Caco-2 (cell line): ENCODE data around the gene PSG6. TPM values are rescaled to one million over a fixed set of nuclear protein-coding genes. Genes with fewer than 3 reads are reported as not detected.
A peak's percentile ranks its signal among the peaks of the same experiment; 100 is the strongest.
"Not testable (repeated sequence)": the region's sequence is repeated elsewhere in the genome, so short reads cannot be mapped to it uniquely, and the experiment has no call there.

Source experiments
- BruUV-seq: library from RNA; stranded (reverse); fragments of 400-500 nt; replicated peaks from 2 replicates; lab custom pipeline; 2021; lab: Mats Ljungman, UMichigan
- CTCF ChIA-PET: fragments of 300-600 bp; sonication (Branson Sonifier 250); formaldehyde crosslinking; loops from one replicate; lab custom pipeline; 2022; ENCODE audit warnings: antibody characterized with exemption; lab: Charles Lee
- POLR2A ChIA-PET: fragments of 300-600 bp; sonication (Branson Sonifier 250); formaldehyde crosslinking; loops from one replicate; lab custom pipeline; 2022; ENCODE audit warnings: antibody characterized with exemption; lab: Charles Lee
- DNase-seq, 2 experiments: peaks; one replicate each; pipeline versions ENCODE4 v3.0.0 to v3.0.0-alpha.2; 2020 to 2022
- H3K27me3 ChIP-seq: replicated peaks from 2 replicates; pipeline ENCODE4 v1.6.0; 2011; ENCODE audit warnings: low read length; ENCODE audit not compliant: control insufficient read depth, insufficient read depth
- H3K36me3 ChIP-seq: 2 replicates; pipeline ENCODE4 v1.5.1; 2011; ENCODE audit warnings: low read length; ENCODE audit not compliant: control insufficient read depth, insufficient read depth
- H3K4me1 ChIP-seq: fragments of 250-450 bp; sonication (Bioruptor Pico); 2 replicates; pipeline ENCODE4 v1.5.1; 2020; ENCODE audit warnings: mild to moderate bottlenecking
- H3K4me3 ChIP-seq: 2 replicates; pipeline ENCODE4 v1.5.1; 2011; ENCODE audit warnings: low read depth, mild to moderate bottlenecking, control low read depth, low read length
- H3K9me3 ChIP-seq: fragments of 250-450 bp; sonication (Bioruptor Pico); 2 replicates; pipeline ENCODE4 v1.5.1; 2020; ENCODE audit warnings: mild to moderate bottlenecking, moderate library complexity
- H3K27ac Mint-ChIP-seq: one replicate; pipeline ENCODE4 v1.8.0; 2022; ENCODE audit warnings: mixed read lengths; ENCODE audit not compliant: unreplicated experiment
- H3K27me3 Mint-ChIP-seq: one replicate; pipeline ENCODE4 v1.8.0; 2022; ENCODE audit warnings: mixed read lengths; ENCODE audit not compliant: insufficient read depth, unreplicated experiment
- H3K36me3 Mint-ChIP-seq: one replicate; pipeline ENCODE4 v1.8.0; 2022; ENCODE audit warnings: mild to moderate bottlenecking, mixed read lengths; ENCODE audit not compliant: insufficient read depth, unreplicated experiment
- H3K4me1 Mint-ChIP-seq: one replicate; pipeline ENCODE4 v1.8.0; 2022; ENCODE audit warnings: low read depth, mixed read lengths; ENCODE audit not compliant: unreplicated experiment
- H3K4me3 Mint-ChIP-seq: one replicate; pipeline ENCODE4 v1.8.0; 2022; ENCODE audit warnings: mild to moderate bottlenecking, moderate library complexity, mixed read lengths; ENCODE audit not compliant: unreplicated experiment
- H3K9me3 Mint-ChIP-seq: one replicate; pipeline ENCODE4 v1.8.0; 2022; ENCODE audit warnings: mixed read lengths; ENCODE audit not compliant: unreplicated experiment
- intact Hi-C: fragments of 100-400 bp; cut with micrococcal nuclease; formaldehyde crosslinking; loops from one replicate; pipeline ENCODE4 v1.10.0; 2022; ENCODE audit not compliant: unreplicated experiment
- total RNA-seq: library from RNA; stranded (reverse); gene quantifications from 2 replicates; pipeline ENCODE4 v1.2.3, GENCODE V29; 2022
- TF ChIP-seq, protein P1 (sequence below), 2 experiments: fragments of 200-600 bp in 1 of 2; IDR thresholded peaks; 1 replicate in 1 of 2; 2 replicates in 1 of 2; pipeline versions ENCODE4 v1.5.1 to v1.8.0; 2011 to 2022; ENCODE audit warnings: antibody characterized with exemption in 1 of 2, control low read depth in 1 of 2, inconsistent platforms in 1 of 2, low read depth in 1 of 2, low read length in 1 of 2, mild to moderate bottlenecking in 1 of 2, moderate library complexity in 1 of 2; ENCODE audit not compliant: insufficient read depth in 1 of 2, severe bottlenecking in 1 of 2, unreplicated experiment in 1 of 2

PSG6 gene
- total RNA-seq, 1 experiment from 2014 or later: 0.18 TPM

- BruUV-seq, H3K36me3 Mint-ChIP-seq, H3K27me3 Mint-ChIP-seq, intact Hi-C loops, CTCF ChIA-PET, H3K4me1 ChIP-seq, H3K27me3 ChIP-seq, H3K4me3 Mint-ChIP-seq, H3K9me3 ChIP-seq, H3K36me3 ChIP-seq, H3K4me3 ChIP-seq, POLR2A ChIA-PET, H3K27ac Mint-ChIP-seq: not testable (repeated sequence)
- peaks cover 18% of the 10 kb centered on the region for H3K4me1 Mint-ChIP-seq
- DNase-seq: peak in 1 of 2 experiments; percentile 10
- peaks cover 26% of the 10 kb centered on the region for H3K9me3 Mint-ChIP-seq
Observed at GRCh38 chr19:42930214-42930613, 12.5 kb upstream of the PSG6 start.

DNA sequence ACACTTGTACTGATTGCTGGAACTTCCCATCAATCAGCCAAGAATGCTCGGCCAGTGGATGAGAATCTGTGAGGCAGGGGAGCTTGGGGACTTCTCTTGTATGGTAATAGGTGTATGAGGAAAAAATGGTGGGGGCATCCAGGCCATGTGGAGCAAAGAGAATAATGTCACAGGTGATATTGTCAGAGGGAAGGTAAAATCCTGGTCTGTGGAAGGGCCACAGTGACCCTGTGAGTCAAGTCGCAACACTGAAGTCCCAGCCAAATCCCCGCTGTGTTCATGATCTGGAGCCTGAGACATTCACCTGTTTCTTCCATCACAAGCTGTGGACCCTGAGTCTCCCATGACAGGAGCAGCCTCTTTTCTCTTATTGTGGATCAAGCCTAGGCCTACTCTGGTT is 11.2 kb upstream of the PSG6 start:
- peaks cover 4% of the 10 kb centered on the region for H3K36me3 Mint-ChIP-seq
- POLR2A ChIA-PET: no interaction called here
- H3K4me1 Mint-ChIP-seq: peaks cover 18% of the 10 kb centered on the region
- H3K4me1 ChIP-seq: no peaks in the 10 kb centered on the region
- no peaks in the 10 kb centered on the region for H3K36me3 ChIP-seq
- no peak overlapping the region for H3K4me3 Mint-ChIP-seq
- intact Hi-C loops: no loop called here
- H3K9me3 ChIP-seq: no peaks in the 10 kb centered on the region
- H3K27me3 Mint-ChIP-seq: no peaks in the 10 kb centered on the region
- no peaks in the 10 kb centered on the region for H3K27me3 ChIP-seq
- peaks cover 26% of the 10 kb centered on the region for H3K9me3 Mint-ChIP-seq
- no peak for DNase-seq
- TF ChIP-seq, protein P1, sequence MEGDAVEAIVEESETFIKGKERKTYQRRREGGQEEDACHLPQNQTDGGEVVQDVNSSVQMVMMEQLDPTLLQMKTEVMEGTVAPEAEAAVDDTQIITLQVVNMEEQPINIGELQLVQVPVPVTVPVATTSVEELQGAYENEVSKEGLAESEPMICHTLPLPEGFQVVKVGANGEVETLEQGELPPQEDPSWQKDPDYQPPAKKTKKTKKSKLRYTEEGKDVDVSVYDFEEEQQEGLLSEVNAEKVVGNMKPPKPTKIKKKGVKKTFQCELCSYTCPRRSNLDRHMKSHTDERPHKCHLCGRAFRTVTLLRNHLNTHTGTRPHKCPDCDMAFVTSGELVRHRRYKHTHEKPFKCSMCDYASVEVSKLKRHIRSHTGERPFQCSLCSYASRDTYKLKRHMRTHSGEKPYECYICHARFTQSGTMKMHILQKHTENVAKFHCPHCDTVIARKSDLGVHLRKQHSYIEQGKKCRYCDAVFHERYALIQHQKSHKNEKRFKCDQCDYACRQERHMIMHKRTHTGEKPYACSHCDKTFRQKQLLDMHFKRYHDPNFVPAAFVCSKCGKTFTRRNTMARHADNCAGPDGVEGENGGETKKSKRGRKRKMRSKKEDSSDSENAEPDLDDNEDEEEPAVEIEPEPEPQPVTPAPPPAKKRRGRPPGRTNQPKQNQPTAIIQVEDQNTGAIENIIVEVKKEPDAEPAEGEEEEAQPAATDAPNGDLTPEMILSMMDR (IDR thresholded peaks at IDR 0.05; ENCODE audit: insufficient read depth in 1 of 2, low read depth in 1 of 2, low read length in 1 of 2, severe bottlenecking in 1 of 2, unreplicated experiment in 1 of 2): no peak
- H3K4me3 ChIP-seq: no peak overlapping the region
- H3K27ac Mint-ChIP-seq: no peak overlapping the region
- CTCF ChIA-PET: no interaction called here
- BruUV-seq: no TSS peak

DNA sequence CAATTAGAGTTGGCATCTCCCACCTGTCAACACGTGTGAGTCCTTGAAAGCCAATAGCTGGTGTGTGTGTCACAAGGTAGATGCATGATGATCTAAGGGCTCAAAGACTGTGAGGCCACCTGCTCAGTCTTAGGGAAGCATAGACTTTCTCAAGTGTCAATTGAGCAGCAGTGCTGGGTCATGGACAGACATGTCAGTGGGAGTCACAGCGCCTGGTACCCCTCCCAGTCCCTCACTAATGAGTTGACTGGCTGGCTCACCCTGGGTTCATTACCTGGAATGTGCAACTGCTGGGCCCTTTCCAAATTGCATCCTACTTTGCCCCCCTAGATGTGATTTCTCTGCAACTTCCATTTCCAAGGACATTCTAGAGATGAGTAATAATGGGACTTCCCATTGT is 9.1 kb upstream of the PSG6 start:
- intact Hi-C loops: no loop called here
- Histone ChIP-seq H3K4me1 (no peaks in the 10 kb centered on the region), H3K36me3 (no peaks in the 10 kb centered on the region), H3K4me3 (no peak overlapping the region), H3K9me3 (no peaks in the 10 kb centered on the region), H3K27me3 (no peaks in the 10 kb centered on the region)
- ChIA-PET POLR2A (no interaction called here), CTCF (no interaction called here)
- no TSS peak for BruUV-seq
- H3K27me3 Mint-ChIP-seq: no peaks in the 10 kb centered on the region
- TF ChIP-seq, protein P1 (IDR thresholded peaks at IDR 0.05; ENCODE audit: insufficient read depth in 1 of 2, low read depth in 1 of 2, low read length in 1 of 2, severe bottlenecking in 1 of 2, unreplicated experiment in 1 of 2): no peak
- H3K27ac Mint-ChIP-seq: no peak overlapping the region
- no peak for DNase-seq
- H3K4me1 Mint-ChIP-seq: peaks cover 6% of the 10 kb centered on the region
- H3K9me3 Mint-ChIP-seq: peaks cover 27% of the 10 kb centered on the region
- no peak overlapping the region for H3K4me3 Mint-ChIP-seq
- H3K36me3 Mint-ChIP-seq: peaks cover 4% of the 10 kb centered on the region

- peak in 1 of 2 experiments; percentile 28 for DNase-seq
- H3K27me3 ChIP-seq, H3K4me1 ChIP-seq, H3K27ac Mint-ChIP-seq, H3K36me3 Mint-ChIP-seq, H3K9me3 Mint-ChIP-seq, BruUV-seq, H3K4me3 ChIP-seq, intact Hi-C loops, CTCF ChIA-PET, POLR2A ChIA-PET, H3K4me3 Mint-ChIP-seq, H3K36me3 ChIP-seq, H3K27me3 Mint-ChIP-seq, H3K4me1 Mint-ChIP-seq, H3K9me3 ChIP-seq: not testable (repeated sequence)
- TF ChIP-seq, protein P1 (IDR thresholded peaks at IDR 0.05; ENCODE audit: insufficient read depth in 1 of 2, low read depth in 1 of 2, low read length in 1 of 2, severe bottlenecking in 1 of 2, unreplicated experiment in 1 of 2): peak; percentile 26 to 31
Observed at GRCh38 chr19:42923106-42923505, 5.4 kb upstream of the PSG6 start.

DNA sequence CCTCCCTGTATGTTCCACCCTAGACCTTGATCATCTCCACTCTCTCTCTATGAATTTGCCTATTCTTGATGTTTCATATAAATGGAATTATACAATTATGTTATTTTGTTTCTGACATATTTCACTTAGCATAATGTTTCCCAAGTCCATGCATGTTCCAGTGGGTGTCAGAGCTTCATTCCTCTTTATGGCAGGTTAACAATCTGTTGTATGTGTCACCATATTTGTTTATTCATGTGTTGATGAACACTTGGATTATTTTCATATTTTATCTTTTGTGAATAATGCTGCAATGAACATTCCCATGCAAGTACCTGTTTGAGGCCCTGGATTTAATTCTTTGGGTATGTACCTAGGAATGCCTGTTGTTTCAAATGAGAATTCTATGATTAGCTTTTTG is 3.3 kb upstream of the PSG6 start:
- DNase-seq, H3K4me1 Mint-ChIP-seq, H3K4me1 ChIP-seq, H3K4me3 Mint-ChIP-seq, H3K9me3 ChIP-seq, H3K27me3 Mint-ChIP-seq, BruUV-seq, H3K27ac Mint-ChIP-seq, H3K9me3 Mint-ChIP-seq, H3K4me3 ChIP-seq, H3K36me3 Mint-ChIP-seq, intact Hi-C loops, H3K27me3 ChIP-seq, POLR2A ChIA-PET, H3K36me3 ChIP-seq, CTCF ChIA-PET: not testable (repeated sequence)
